GM12864 (cell line): ENCODE results near the gene SHLD1.

Source experiments
- DNase-seq: peaks from one replicate; pipeline ENCODE4 v3.0.0-alpha.2; 2011; ENCODE audit warnings: low read depth
- H3K4me3 ChIP-seq: 2 replicates; pipeline ENCODE4 v1.5.1; 2011; ENCODE audit warnings: mild to moderate bottlenecking, low read depth, low read length, control low read depth
- TF ChIP-seq, protein P1 (sequence below): IDR thresholded peaks from 2 replicates; pipeline ENCODE4 v1.5.1; 2011; ENCODE audit warnings: low read depth, mild to moderate bottlenecking, moderate library complexity, low read length, control low read depth, inconsistent platforms; ENCODE audit errors: missing control alignments

The SHLD1 gene

GRCh38 chr20:5807431-5807830 lies 57.2 kb downstream of the SHLD1 start:
- H3K4me3 ChIP-seq: no peak overlapping the region
- TF ChIP-seq, protein P1, sequence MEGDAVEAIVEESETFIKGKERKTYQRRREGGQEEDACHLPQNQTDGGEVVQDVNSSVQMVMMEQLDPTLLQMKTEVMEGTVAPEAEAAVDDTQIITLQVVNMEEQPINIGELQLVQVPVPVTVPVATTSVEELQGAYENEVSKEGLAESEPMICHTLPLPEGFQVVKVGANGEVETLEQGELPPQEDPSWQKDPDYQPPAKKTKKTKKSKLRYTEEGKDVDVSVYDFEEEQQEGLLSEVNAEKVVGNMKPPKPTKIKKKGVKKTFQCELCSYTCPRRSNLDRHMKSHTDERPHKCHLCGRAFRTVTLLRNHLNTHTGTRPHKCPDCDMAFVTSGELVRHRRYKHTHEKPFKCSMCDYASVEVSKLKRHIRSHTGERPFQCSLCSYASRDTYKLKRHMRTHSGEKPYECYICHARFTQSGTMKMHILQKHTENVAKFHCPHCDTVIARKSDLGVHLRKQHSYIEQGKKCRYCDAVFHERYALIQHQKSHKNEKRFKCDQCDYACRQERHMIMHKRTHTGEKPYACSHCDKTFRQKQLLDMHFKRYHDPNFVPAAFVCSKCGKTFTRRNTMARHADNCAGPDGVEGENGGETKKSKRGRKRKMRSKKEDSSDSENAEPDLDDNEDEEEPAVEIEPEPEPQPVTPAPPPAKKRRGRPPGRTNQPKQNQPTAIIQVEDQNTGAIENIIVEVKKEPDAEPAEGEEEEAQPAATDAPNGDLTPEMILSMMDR: no peak
- no peak for DNase-seq

DNA sequence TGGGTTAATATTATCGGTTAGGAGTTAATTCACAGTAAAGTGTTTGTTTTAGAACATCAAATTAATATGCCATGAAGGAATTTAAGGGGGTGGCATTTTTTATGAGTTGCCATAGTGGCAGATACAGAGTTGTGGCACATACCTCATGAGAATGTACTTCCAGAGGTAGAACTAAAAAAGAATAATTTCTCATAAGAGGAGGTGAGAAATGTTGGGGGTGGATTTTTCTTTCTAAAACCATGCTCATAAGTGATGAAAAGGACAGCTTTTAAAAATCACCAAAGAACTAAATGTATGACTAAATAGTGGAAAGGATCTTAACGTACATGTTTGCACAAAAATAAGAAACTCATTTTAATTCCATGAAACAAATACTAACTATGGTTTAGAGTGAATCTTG lies 58.7 kb downstream of the SHLD1 start:
- TF ChIP-seq, protein P1: no peak
- DNase-seq: no peak
- no peak overlapping the region for H3K4me3 ChIP-seq

GRCh38 chr20:5809495-5809894 lies 59.3 kb downstream of the SHLD1 start:
- no peak overlapping the region for H3K4me3 ChIP-seq
- no peak for DNase-seq
- TF ChIP-seq, protein P1: no peak

GRCh38 chr20:5810800-5811422 lies 60.7 kb downstream of the SHLD1 start:
- DNase-seq: no peak
- no peak overlapping the region for H3K4me3 ChIP-seq
- TF ChIP-seq, protein P1: no peak

DNA sequence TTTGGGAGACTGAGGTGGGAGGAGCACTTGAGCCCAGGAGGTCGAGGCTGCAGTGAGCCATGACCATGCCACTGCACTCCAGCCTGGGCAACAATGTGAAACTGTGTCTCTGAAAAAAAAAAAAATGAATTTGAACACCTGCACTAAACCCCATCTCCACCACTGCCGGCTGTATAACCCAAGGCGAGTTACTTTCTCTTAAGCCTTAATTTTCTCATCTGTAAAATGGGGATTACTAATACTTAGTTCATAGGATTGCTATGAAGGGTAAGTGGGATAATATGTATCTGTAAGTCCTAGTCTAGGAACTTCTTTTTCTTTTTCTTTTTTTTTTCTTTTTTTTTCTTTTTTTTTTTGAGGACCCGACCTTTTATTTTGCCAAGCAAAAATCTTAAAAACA lies 61.5 kb downstream of the SHLD1 start:
- H3K4me3 ChIP-seq: no peak overlapping the region
- TF ChIP-seq, protein P1: no peak
- no peak for DNase-seq

- TF ChIP-seq, protein P1: no peak
- DNase-seq: no peak
Observed at GRCh38 chr20:5818346-5818681, 68.1 kb downstream of the SHLD1 start.

GRCh38 chr20:5820738-5821137 lies 70.5 kb downstream of the SHLD1 start:
- no peak overlapping the region for H3K4me3 ChIP-seq
- TF ChIP-seq, protein P1: no peak
- DNase-seq: no peak

More at GRCh38 chr20:5818346-5818681, 68.1 kb downstream of the SHLD1 start:
- H3K4me3 ChIP-seq: no peak overlapping the region
